OCI-LY3 (cell line): ENCODE measurements around the gene JADE2.

Experiments used
- EZH2phosphoT487 ChIP-seq: fragments of 200-600 bp; shearing (Covaris generic); IDR thresholded peaks from 2 replicates; pipeline ENCODE4 v1.6.1; 2018; ENCODE audit warnings: antibody characterized with exemption, mixed run types, low read depth
- TF ChIP-seq, protein P1 (sequence below): fragments of 200-600, 300-600 bp; sonication (generic); IDR thresholded peaks from 2 replicates; pipeline ENCODE4 v1.5.1; 2014; ENCODE audit warnings: antibody characterized with exemption, low read length, low read depth

DNA sequence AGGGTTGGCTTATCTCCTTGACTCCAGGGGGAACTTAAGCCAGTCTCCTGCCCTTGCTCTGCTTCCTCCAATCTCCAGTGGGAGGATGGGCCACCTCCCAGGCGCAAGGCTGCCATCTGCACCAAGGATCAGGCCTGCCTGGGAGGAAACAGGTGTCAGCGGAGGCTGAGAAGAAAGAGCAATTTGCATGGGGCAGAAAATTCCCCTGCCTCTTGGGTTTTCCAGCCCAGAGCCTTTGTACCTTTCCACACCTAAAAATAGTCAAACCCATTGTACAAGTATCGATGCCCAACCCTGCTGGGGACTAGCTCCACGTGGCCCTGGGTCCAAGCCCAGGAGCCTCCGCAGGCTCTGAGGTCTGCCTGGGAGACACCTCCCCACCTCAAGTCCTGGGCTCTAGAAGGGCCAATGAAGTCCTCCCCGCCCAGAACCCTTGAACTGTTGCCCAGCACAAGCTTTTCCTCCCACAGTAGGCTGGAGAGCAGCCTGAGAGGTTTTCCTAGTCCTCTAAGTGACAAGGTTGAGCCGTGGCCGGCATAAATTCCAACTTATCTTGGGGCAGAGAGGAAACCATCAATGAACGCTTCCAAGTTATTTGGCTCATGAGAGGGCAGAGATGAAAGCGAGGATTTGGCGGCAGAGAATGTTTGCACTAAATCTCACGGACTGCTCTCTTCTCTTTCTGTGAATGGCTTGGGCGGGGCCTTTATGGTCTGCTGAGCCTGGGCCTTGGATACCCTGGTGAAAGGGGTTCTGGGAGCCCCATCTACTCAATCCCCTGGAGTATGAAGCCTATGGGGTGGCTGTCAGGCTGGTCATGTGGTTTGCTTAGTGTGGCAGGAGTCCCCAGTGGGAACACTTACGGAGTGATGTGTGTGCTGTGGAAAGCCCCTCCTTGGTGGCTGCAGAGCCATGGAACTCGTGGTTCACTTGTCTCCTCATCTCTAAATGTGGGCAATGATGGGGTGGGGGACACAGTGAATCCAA lies 15.6 kb downstream of the JADE2 start:
- TF ChIP-seq, protein P1, sequence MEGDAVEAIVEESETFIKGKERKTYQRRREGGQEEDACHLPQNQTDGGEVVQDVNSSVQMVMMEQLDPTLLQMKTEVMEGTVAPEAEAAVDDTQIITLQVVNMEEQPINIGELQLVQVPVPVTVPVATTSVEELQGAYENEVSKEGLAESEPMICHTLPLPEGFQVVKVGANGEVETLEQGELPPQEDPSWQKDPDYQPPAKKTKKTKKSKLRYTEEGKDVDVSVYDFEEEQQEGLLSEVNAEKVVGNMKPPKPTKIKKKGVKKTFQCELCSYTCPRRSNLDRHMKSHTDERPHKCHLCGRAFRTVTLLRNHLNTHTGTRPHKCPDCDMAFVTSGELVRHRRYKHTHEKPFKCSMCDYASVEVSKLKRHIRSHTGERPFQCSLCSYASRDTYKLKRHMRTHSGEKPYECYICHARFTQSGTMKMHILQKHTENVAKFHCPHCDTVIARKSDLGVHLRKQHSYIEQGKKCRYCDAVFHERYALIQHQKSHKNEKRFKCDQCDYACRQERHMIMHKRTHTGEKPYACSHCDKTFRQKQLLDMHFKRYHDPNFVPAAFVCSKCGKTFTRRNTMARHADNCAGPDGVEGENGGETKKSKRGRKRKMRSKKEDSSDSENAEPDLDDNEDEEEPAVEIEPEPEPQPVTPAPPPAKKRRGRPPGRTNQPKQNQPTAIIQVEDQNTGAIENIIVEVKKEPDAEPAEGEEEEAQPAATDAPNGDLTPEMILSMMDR, result no peak
- TF ChIP-seq EZH2phosphoT487, result no peak
